Measurements from ENCODE around the gene GNG14.
"Not testable (repeated sequence)": the region's sequence is repeated elsewhere in the genome, so short reads cannot be mapped to it uniquely, and the experiment has no call there.

Gene GNG14

DNA sequence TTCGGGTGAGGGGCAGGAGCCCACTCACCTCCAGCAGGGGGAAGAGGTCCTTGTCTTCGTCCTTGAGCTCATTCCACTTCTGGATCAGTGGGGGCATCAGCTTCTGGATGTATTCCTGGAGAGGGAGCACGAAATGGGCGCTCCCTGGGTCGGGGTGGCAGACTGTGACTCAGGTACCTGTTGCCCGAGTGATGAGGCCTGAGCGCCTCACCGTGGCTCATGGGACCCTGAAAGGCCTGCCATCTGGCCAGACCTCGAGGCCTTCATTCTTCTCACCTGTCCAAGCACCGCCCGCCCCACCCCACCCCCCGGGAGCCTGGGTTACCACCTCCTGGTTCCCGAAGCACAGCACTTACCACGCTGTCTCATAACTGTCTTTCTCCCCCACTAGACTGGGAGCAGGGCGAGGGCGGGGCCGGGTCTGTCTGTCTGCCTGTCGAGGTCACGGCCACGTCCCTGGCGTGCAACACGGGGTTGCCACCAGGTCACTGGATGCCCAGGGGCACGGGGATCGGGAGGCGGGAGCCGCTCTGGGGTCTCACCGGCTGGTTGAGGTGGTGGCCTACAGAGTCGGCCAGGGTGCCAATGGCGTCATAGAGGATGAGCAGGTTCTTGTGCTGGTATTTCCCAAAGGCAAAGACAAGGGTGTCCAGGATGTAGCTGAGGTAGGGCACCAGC, 18.0 kb downstream of the GNG14 start:
- ChIA-PET POLR2A (no interaction called here), CTCF (interaction anchor here (1.1 kb wide), 1 partner anchor 52 kb away, joined by 3 read pairs; no protein-coding TSS in a partner anchor)
- DNase-seq (ENCODE audit: extremely low spot score): no peak
- TF ChIP-seq, protein P1, sequence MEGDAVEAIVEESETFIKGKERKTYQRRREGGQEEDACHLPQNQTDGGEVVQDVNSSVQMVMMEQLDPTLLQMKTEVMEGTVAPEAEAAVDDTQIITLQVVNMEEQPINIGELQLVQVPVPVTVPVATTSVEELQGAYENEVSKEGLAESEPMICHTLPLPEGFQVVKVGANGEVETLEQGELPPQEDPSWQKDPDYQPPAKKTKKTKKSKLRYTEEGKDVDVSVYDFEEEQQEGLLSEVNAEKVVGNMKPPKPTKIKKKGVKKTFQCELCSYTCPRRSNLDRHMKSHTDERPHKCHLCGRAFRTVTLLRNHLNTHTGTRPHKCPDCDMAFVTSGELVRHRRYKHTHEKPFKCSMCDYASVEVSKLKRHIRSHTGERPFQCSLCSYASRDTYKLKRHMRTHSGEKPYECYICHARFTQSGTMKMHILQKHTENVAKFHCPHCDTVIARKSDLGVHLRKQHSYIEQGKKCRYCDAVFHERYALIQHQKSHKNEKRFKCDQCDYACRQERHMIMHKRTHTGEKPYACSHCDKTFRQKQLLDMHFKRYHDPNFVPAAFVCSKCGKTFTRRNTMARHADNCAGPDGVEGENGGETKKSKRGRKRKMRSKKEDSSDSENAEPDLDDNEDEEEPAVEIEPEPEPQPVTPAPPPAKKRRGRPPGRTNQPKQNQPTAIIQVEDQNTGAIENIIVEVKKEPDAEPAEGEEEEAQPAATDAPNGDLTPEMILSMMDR (IDR thresholded peaks at IDR 0.05; ENCODE audit: control extremely low read depth, extremely low read depth, low read depth, missing control alignments): no peak

DNA sequence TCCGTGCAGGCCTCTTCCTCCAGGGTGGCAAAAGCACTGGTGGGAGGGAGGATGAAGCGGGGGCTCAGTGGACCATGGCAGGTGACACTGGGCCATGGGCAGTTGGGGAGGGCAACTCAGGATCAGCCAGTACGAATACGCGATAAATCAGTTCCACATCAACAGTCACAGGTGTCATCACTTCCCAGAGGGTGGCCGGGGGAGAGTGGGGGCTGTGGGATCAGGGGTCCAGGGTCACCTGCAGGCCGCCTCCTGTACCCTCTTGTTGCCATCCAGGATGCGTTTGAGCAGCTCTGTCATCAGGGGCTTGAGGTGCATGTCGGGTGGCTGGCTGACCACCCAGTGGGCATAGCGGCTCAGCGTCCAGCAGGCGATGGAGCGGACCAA, 18.5 kb downstream of the GNG14 start:
- POLR2A ChIA-PET: no interaction called here
- DNase-seq (ENCODE audit: extremely low spot score): no peak
- TF ChIP-seq, protein P1 (IDR thresholded peaks at IDR 0.05; ENCODE audit: control extremely low read depth, extremely low read depth, low read depth, missing control alignments): no peak
- CTCF ChIA-PET: interaction anchor here (1.1 kb wide), 1 partner anchor 51 kb away, joined by 3 read pairs; no protein-coding TSS in a partner anchor

DNA sequence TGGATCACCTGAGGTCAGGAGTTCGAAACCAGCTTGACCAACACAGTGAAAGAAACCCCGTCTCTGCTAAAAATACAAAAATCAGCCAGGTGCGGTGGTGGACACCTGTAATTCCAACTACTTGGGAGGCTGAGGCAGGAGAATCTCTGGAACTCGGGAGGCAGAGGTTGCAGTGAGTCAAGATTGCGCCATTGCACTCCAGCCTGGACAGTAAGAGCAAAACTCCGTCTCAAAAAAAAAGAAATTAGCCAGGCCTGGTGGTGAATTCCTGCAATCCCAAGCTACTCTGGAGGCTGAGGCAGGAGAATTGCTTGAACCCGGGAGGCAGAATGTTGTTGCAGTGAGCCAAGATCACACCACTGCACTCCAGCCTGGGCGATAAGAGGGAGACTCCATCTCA, 20.8 kb downstream of the GNG14 start:
- ChIA-PET POLR2A (interaction anchor here (0.5 kb wide), 1 partner anchor 27 kb away, joined by 4 read pairs; no protein-coding TSS in a partner anchor), CTCF (interaction anchor here (1.0 to 1.6 kb wide), 7 partner anchors 15 to 139 kb away, joined by 3 to 5 read pairs (median 4); partner anchors contain the start of gene TRIR)
- TF ChIP-seq, protein P1 (IDR thresholded peaks at IDR 0.05; ENCODE audit: control extremely low read depth, extremely low read depth, low read depth, missing control alignments): no peak
- DNase-seq (ENCODE audit: extremely low spot score): no peak

DNA sequence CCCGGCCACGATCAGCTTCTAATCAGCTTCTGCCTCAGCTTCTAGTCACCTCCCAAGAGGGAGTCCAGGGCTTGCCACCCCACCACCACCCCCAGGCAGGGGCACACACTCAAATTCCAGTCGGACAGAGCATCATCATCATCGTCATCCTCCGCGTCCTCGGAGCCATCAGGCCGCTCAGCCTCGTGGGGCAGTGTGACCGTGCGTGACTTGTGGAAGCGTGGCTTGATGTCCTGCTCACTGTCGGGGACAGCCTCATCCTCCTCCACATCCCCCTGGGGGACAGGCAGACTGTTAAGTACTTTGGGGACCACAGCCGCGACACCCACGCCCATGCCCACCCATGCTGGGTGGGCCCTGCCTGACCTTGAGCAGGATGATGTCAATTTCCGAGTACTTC, 23.4 kb downstream of the GNG14 start:
- TF ChIP-seq, protein P1 (IDR thresholded peaks at IDR 0.05; ENCODE audit: control extremely low read depth, extremely low read depth, low read depth, missing control alignments): no peak
- POLR2A ChIA-PET: no interaction called here
- CTCF ChIA-PET: interaction anchor here (1.4 to 1.8 kb wide), 2 partner anchors 23 to 46 kb away, joined by 3 to 4 read pairs; no protein-coding TSS in a partner anchor
- DNase-seq (ENCODE audit: extremely low spot score): no peak

DNA sequence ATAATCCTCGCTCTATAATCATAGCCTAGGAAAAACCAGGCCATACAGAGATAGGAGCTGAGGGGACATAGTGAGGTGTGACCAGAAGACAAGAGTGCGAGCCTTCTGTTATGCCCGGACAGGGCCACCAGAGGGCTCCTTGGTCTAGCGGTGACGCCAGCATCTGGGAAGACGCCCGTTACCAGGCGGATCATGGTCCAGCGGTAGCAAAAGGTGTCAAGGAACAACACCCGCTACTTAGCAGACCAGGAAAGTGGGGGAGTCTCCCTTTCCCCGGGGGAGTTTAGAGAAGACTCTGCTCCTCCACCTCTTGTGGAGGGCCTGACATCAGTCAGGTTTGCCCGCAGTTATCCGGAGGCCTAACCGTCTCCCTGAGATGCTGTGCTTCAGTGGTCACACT, 24.3 kb downstream of the GNG14 start:
- DNase-seq (ENCODE audit: extremely low spot score); POLR2A ChIA-PET: not testable (repeated sequence)
- CTCF ChIA-PET: interaction anchor here (1.3 kb wide), 1 partner anchor 46 kb away, joined by 5 read pairs; no protein-coding TSS in a partner anchor

DNA sequence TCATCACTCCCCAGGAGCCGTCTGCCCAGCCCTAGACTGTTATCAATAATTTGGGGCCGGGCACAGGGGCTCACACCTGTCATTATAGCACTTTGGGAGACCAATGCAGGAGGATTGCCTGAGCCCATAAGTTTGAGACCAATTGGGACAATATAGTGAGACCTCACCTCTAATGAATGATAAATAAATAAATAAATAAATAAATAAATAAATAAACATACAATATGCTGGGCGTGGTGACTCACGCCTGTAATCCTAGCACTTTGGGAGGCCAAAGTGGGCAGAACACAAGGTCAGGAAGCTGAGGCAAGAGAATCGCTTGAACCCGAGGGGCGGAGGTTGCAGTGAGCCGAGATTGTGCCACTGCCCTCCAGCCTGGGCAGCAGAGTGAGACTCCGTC, 25.5 kb downstream of the GNG14 start:
- POLR2A ChIA-PET; DNase-seq (ENCODE audit: extremely low spot score): not testable (repeated sequence)
- CTCF ChIA-PET: interaction anchor here (0.9 to 2.4 kb wide), 5 partner anchors 10 to 134 kb away, joined by 3 to 8 read pairs (median 3); no protein-coding TSS in a partner anchor

DNA sequence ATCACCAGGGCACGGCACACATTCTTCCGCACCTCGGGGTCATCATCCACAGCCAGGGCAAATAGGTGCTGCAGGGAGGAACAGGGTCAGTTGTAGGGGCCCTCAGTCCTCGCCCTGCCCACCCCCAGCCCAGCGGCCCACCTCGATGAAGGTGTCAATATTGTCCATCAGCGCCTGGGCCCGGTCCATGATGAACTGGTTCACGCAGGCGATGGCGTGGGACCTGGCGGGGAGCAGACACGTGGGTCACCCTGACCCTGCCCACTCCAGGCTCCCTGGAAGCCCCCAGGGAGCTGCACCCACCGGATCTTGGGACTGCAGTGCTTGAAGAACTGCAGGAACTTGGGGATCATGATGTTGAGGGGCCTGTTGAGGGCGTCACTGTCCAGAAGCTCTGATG, 27.3 kb downstream of the GNG14 start:
- ChIA-PET POLR2A (no interaction called here), CTCF (interaction anchor here (1.0 to 1.3 kb wide), 4 partner anchors 15 to 133 kb away, joined by 3 to 4 read pairs (median 4); no protein-coding TSS in a partner anchor)
- DNase-seq (ENCODE audit: extremely low spot score): no peak
- TF ChIP-seq, protein P1 (IDR thresholded peaks at IDR 0.05; ENCODE audit: control extremely low read depth, extremely low read depth, low read depth, missing control alignments): no peak
